ENCODE data around the gene LRP5.
"Not testable (repeated sequence)": the region's sequence is repeated elsewhere in the genome, so short reads cannot be mapped to it uniquely, and the experiment has no call there.

Gene LRP5

DNA sequence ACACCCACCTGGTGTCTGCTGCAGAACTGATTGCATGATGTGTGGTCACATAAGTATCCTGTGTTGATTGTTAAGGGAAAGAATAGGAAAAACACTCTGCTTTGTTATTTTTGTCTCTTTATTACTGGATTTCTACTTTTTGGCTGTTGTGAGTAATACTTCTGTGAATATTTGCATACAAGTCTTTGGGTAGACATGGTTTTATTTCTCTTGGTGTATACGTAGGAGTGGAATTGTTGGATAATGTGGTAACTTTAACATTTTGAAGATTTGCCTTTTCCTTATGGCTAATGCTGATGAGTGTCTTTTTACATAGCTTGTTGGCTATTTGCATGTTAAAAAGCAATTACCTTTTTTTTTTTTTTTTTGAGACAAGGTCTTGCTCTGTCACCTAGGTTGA, 161.3 kb downstream of the LRP5 start:
- no peak overlapping the region for H3K9ac ChIP-seq (ENCODE audit: low read depth, low read length)
- no peak overlapping the region for H3K4me3 ChIP-seq (ENCODE audit: low read length)
- H3K27me3 ChIP-seq (ENCODE audit: control insufficient read depth, insufficient read depth, low read length) = no peaks in the 10 kb centered on the region
- H3K36me3 ChIP-seq (ENCODE audit: insufficient read depth, low read length) = peaks cover 6% of the 10 kb centered on the region
- H3K9me3 ChIP-seq (replicated peaks; ENCODE audit: low read length) = no peaks in the 10 kb centered on the region
- H3K4me1 ChIP-seq (ENCODE audit: control insufficient read depth, insufficient read depth, low read length) = peaks cover 23% of the 10 kb centered on the region
- no peak overlapping the region for H3K4me2 ChIP-seq (ENCODE audit: low read length)

GRCh38 chr11:68475626-68476025, 163.2 kb downstream of the LRP5 start:
- not testable (repeated sequence) for H3K4me3 ChIP-seq (ENCODE audit: low read length); H3K9ac ChIP-seq (ENCODE audit: low read depth, low read length); H3K27me3 ChIP-seq (ENCODE audit: control insufficient read depth, insufficient read depth, low read length); H3K36me3 ChIP-seq (ENCODE audit: insufficient read depth, low read length); H3K4me2 ChIP-seq (ENCODE audit: low read length); H3K9me3 ChIP-seq (replicated peaks; ENCODE audit: low read length)
- H3K4me1 ChIP-seq (ENCODE audit: control insufficient read depth, insufficient read depth, low read length) = peaks cover 17% of the 10 kb centered on the region

DNA sequence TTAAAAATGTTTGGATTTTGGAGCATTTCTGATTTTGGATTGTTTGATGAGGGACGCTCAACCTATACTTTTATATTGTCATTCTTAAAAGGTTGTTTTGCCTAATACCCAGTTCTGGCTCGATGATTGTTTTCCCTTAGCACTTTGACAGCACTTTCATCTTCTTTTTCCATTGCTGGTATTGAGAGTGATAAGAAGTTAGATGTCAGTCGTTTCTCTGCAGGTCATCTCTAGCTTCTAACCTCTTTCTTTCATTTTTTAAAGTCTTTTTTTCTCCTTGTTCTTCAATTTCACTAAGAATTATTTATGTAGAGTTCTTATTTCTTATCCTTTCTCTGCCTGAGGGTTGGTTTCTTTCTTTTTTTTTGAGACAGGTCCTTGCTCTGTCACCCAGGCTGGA, 167.0 kb downstream of the LRP5 start:
- Histone ChIP-seq H3K4me1 (ENCODE audit: control insufficient read depth, insufficient read depth, low read length) (peaks cover 6% of the 10 kb centered on the region), H3K4me3 (ENCODE audit: low read length) (no peak overlapping the region), H3K36me3 (ENCODE audit: insufficient read depth, low read length) (peaks cover 4% of the 10 kb centered on the region), H3K9me3 (replicated peaks; ENCODE audit: low read length) (no peaks in the 10 kb centered on the region), H3K9ac (ENCODE audit: low read depth, low read length) (no peak overlapping the region), H3K4me2 (ENCODE audit: low read length) (no peak overlapping the region), H3K27me3 (ENCODE audit: control insufficient read depth, insufficient read depth, low read length) (no peaks in the 10 kb centered on the region)

DNA sequence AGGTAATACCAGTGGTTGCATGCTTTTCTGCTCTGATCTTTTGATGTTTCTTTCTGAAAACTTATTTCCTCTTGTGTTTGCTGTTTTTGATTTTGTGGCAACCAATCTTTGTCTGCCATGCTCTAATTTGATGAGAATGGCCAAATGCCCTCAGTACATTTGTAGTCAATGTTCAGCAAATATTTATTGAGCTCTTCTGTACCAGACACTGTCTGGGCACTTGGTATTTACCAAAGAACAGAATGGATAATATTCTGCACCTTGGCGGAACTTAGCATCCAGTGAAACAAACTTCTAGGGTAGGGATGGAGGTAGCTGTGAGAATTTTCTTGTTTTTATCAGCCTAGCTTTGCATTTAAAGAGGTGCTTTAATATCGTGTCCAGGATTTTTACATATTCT, 167.8 kb downstream of the LRP5 start:
- peaks cover 4% of the 10 kb centered on the region for H3K36me3 ChIP-seq (ENCODE audit: insufficient read depth, low read length)
- no peak overlapping the region for H3K9ac ChIP-seq (ENCODE audit: low read depth, low read length)
- no peaks in the 10 kb centered on the region for H3K9me3 ChIP-seq (replicated peaks; ENCODE audit: low read length)
- H3K4me3 ChIP-seq (ENCODE audit: low read length) = no peak overlapping the region
- no peak overlapping the region for H3K4me2 ChIP-seq (ENCODE audit: low read length)
- no peaks in the 10 kb centered on the region for H3K27me3 ChIP-seq (ENCODE audit: control insufficient read depth, insufficient read depth, low read length)
- H3K4me1 ChIP-seq (ENCODE audit: control insufficient read depth, insufficient read depth, low read length) = peaks cover 6% of the 10 kb centered on the region

DNA sequence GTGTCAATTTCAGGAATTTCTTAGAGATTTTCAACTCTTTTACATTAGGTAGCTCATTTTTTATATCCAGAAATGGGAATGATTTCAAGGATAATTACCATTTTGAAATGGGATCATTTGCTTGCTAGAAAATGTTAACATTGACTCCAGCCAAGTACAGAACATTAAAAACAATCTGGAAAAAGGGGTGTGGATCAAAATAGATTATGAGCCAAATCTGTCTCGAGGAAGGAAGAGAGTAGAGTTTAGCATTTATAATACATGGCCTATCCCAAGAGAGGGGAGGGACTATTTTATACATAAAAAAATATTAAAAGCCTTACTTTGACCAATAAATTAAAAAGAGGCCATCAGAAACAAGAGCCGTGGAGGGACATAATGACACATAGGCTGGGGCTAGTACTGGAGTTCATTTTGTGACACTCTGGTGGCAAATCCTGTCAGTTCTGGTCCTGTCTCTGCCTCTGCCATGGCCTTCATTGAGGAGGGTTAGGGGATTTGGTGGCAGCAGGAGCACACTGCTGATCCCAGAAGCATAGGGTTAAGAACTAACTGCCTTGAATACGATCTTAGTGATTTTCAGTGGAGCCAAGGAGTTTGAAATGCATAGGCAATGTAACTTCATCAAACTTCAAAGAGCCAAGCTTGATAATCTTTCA, 168.6 kb downstream of the LRP5 start:
- Histone ChIP-seq H3K4me1 (ENCODE audit: control insufficient read depth, insufficient read depth, low read length) (peaks cover 6% of the 10 kb centered on the region), H3K36me3 (ENCODE audit: insufficient read depth, low read length) (peaks cover 4% of the 10 kb centered on the region), H3K27me3 (ENCODE audit: control insufficient read depth, insufficient read depth, low read length) (no peaks in the 10 kb centered on the region), H3K9me3 (replicated peaks; ENCODE audit: low read length) (no peaks in the 10 kb centered on the region), H3K4me3 (ENCODE audit: low read length) (no peak overlapping the region), H3K4me2 (ENCODE audit: low read length) (no peak overlapping the region), H3K9ac (ENCODE audit: low read depth, low read length) (no peak overlapping the region)

DNA sequence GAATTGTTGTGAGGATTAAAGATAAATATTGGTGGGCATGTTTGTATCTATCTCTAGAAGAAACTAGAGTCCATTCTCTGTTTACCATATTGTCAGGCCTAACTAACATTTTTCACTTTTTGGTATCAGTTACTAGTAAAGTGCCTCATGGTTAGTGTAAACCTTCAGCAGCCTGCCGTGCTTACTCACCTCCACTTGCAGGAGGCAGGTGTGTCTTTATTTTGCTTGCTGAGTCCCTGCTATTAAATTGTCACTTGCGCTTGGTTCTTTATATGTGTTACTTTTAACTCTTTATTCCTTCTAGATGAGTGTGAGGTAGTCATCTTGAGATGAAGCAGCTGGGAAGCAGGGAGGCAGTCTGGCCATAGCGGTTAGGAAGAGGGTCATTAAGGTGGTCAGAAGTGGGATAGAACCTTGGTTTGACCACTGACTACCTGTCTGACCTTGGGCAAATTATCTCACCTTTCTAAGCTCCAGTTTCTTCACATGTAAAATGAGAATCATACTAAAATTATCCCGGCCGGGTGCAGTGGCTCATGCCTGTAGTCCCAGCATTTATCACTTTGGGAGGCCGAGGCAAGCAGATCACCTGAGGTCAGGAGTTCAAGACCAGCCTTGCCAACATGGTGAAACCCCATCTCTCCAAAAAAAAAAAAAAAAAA, 169.3 kb downstream of the LRP5 start:
- Histone ChIP-seq H3K4me3 (ENCODE audit: low read length) (no peak overlapping the region), H3K36me3 (ENCODE audit: insufficient read depth, low read length) (peaks cover 4% of the 10 kb centered on the region), H3K9me3 (replicated peaks; ENCODE audit: low read length) (no peaks in the 10 kb centered on the region), H3K27me3 (ENCODE audit: control insufficient read depth, insufficient read depth, low read length) (no peaks in the 10 kb centered on the region), H3K9ac (ENCODE audit: low read depth, low read length) (no peak overlapping the region), H3K4me2 (ENCODE audit: low read length) (no peak overlapping the region), H3K4me1 (ENCODE audit: control insufficient read depth, insufficient read depth, low read length) (peaks cover 6% of the 10 kb centered on the region)

DNA sequence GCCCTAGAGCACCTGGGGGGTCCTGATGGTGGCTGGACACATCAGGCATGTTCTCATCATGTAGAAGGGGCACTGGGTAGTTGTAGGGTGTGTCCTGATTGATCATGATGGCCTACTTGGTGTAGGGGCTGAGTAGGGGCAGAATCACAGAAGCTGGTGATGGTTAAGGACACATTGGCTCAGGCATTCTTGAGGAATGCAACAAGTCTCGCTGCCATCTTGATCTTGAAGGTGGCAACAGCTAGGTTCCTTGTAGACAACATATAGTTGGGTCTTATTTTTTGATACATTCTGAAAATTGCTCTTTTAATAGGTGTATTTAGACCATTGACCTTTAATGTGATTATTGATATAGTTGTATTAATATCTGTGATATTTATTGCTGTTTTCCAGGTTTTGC, 176.2 kb downstream of the LRP5 start:
- no peaks in the 10 kb centered on the region for H3K27me3 ChIP-seq (ENCODE audit: control insufficient read depth, insufficient read depth, low read length)
- H3K4me2 ChIP-seq (ENCODE audit: low read length) = no peak overlapping the region
- H3K9me3 ChIP-seq (replicated peaks; ENCODE audit: low read length) = no peaks in the 10 kb centered on the region
- no peaks in the 10 kb centered on the region for H3K4me1 ChIP-seq (ENCODE audit: control insufficient read depth, insufficient read depth, low read length)
- no peak overlapping the region for H3K4me3 ChIP-seq (ENCODE audit: low read length)
- H3K9ac ChIP-seq (ENCODE audit: low read depth, low read length) = no peak overlapping the region
- H3K36me3 ChIP-seq (ENCODE audit: insufficient read depth, low read length) = no peaks in the 10 kb centered on the region

GRCh38 chr11:68495220-68495729, 182.9 kb downstream of the LRP5 start:
- Histone ChIP-seq H3K9ac (ENCODE audit: low read depth, low read length) (no peak overlapping the region), H3K36me3 (ENCODE audit: insufficient read depth, low read length) (no peaks in the 10 kb centered on the region), H3K27me3 (ENCODE audit: control insufficient read depth, insufficient read depth, low read length) (no peaks in the 10 kb centered on the region), H3K4me1 (ENCODE audit: control insufficient read depth, insufficient read depth, low read length) (peaks cover 5% of the 10 kb centered on the region), H3K4me3 (ENCODE audit: low read length) (no peak overlapping the region), H3K4me2 (ENCODE audit: low read length) (no peak overlapping the region), H3K9me3 (replicated peaks; ENCODE audit: low read length) (no peaks in the 10 kb centered on the region)

DNA sequence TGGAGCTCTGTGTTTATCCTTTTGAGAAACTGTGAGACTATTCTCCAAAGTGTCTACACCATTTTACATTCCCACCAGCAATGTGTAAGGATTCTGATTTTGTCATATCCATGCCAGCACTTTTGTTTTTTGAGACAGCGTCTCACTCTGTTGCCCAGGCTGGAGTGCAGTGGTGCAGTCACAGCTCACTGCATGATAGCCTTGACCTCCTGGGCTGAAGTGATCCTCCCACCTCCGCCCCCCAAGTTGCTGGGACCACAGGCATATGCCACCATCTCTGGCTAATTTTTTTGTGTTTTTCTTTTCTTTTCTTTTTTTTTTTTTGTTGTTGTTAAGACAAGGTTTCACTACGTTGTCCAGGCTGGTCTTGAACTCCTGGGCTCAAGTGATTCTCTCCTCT, 183.5 kb downstream of the LRP5 start:
- Histone ChIP-seq H3K9me3 (replicated peaks; ENCODE audit: low read length) (no peaks in the 10 kb centered on the region), H3K4me1 (ENCODE audit: control insufficient read depth, insufficient read depth, low read length) (peaks cover 5% of the 10 kb centered on the region), H3K4me3 (ENCODE audit: low read length) (no peak overlapping the region), H3K27me3 (ENCODE audit: control insufficient read depth, insufficient read depth, low read length) (no peaks in the 10 kb centered on the region), H3K9ac (ENCODE audit: low read depth, low read length) (no peak overlapping the region), H3K4me2 (ENCODE audit: low read length) (no peak overlapping the region), H3K36me3 (ENCODE audit: insufficient read depth, low read length) (no peaks in the 10 kb centered on the region)

DNA sequence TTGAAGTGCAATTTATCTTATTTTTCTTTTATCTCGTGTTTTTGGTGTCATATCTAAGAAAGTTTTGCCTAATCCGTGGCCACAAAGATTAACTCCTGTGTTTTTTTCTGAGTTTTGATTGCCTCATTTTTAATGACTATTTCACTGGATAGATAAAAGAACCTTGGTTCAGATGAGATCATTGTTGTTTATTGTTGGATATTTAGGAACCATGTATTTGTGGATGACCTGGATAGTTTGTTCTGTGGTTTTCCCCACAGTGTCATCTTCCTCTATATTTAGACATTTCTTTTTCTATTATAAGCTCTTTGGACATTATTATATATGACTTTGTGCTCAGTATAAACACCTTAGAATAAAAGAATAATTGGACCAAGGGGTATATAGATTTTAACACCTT, 185.4 kb downstream of the LRP5 start:
- Histone ChIP-seq H3K27me3 (ENCODE audit: control insufficient read depth, insufficient read depth, low read length) (no peaks in the 10 kb centered on the region), H3K36me3 (ENCODE audit: insufficient read depth, low read length) (no peaks in the 10 kb centered on the region), H3K4me1 (ENCODE audit: control insufficient read depth, insufficient read depth, low read length) (peaks cover 5% of the 10 kb centered on the region), H3K4me3 (ENCODE audit: low read length) (no peak overlapping the region), H3K9me3 (replicated peaks; ENCODE audit: low read length) (no peaks in the 10 kb centered on the region), H3K9ac (ENCODE audit: low read depth, low read length) (no peak overlapping the region), H3K4me2 (ENCODE audit: low read length) (no peak overlapping the region)

- H3K4me3 ChIP-seq (ENCODE audit: low read length) = no peak overlapping the region
- no peaks in the 10 kb centered on the region for H3K27me3 ChIP-seq (ENCODE audit: control insufficient read depth, insufficient read depth, low read length)
- H3K36me3 ChIP-seq (ENCODE audit: insufficient read depth, low read length) = no peaks in the 10 kb centered on the region
- no peak overlapping the region for H3K4me2 ChIP-seq (ENCODE audit: low read length)
- H3K4me1 ChIP-seq (ENCODE audit: control insufficient read depth, insufficient read depth, low read length) = peaks cover 5% of the 10 kb centered on the region
- no peak overlapping the region for H3K9ac ChIP-seq (ENCODE audit: low read depth, low read length)
- H3K9me3 ChIP-seq (replicated peaks; ENCODE audit: low read length) = no peaks in the 10 kb centered on the region
These were observed 185.9 kb downstream of the LRP5 start for GRCh38 chr11:68498321-68498720.
